Loucy (cell line): ENCODE measurements around the gene SNAPC1.

ENCODE experiments used
- EZH2phosphoT487 ChIP-seq: fragments of 200-600 bp; IDR thresholded peaks from 2 replicates; pipeline ENCODE4 v1.6.1; 2018; ENCODE audit warnings: antibody characterized with exemption, mild to moderate bottlenecking, moderate library complexity, borderline replicate concordance
- TF ChIP-seq, protein P1 (sequence below): fragments of 200-600 bp; sonication (generic); conservative IDR thresholded peaks from 2 replicates; pipeline ENCODE4 v1.5.1; 2014; ENCODE audit warnings: mild to moderate bottlenecking, antibody characterized with exemption, low read length

DNA sequence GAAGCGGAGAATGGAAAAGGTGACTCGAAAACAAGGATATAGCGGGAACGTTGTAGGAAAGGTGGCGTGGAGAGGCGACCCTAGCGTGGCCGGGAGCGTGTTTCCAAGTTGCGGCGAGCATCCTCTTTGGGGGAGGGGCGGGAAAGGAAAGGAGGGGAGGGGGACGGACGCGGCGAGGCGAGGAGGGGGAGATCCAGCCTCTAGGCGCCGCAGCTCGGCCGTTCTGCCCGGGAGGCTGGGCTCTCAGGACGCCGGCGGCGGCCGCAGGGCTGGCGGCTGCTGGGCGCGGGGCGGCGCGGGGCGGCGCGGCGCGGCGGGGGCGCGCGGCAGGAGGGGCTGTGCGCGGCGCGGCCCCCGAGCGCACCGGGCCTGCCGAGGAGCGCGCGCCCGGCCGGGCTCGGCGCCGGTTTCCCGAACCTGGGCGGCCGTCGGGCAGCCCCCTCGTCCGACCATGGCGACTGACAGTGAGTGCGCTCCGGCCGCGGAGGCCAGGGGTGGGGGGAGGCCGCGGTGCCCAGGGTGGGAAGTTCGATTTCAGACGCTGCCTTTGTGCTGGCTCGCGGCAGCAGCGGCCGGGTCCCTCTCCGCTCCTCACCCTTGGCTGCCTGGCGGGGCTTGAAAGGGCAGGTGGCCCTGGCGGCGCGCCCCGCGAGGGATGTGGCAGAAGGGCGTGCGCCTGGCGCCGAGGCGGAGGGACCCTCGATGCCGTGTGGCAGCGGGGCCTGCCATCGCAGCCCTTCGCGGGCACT is 50.3 kb downstream of the SNAPC1 start, which contains the start of gene SYT16:
- TF ChIP-seq, protein P1, sequence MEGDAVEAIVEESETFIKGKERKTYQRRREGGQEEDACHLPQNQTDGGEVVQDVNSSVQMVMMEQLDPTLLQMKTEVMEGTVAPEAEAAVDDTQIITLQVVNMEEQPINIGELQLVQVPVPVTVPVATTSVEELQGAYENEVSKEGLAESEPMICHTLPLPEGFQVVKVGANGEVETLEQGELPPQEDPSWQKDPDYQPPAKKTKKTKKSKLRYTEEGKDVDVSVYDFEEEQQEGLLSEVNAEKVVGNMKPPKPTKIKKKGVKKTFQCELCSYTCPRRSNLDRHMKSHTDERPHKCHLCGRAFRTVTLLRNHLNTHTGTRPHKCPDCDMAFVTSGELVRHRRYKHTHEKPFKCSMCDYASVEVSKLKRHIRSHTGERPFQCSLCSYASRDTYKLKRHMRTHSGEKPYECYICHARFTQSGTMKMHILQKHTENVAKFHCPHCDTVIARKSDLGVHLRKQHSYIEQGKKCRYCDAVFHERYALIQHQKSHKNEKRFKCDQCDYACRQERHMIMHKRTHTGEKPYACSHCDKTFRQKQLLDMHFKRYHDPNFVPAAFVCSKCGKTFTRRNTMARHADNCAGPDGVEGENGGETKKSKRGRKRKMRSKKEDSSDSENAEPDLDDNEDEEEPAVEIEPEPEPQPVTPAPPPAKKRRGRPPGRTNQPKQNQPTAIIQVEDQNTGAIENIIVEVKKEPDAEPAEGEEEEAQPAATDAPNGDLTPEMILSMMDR = no peak
- no peak for TF ChIP-seq EZH2phosphoT487
